NCI-H748 (cell line): ENCODE results near the gene CUEDC2.

Source experiments
- DNase-seq: peaks from one replicate; lab custom pipeline; 2025; ENCODE audit not compliant: unreplicated experiment; lab: John Stamatoyannopoulos, UW

Gene CUEDC2

GRCh38 chr10:102399217-102400021 is 33.0 kb downstream of the CUEDC2 start:
- DNase-seq, result peak; percentile 83

- DNase-seq, result no peak
Observed at GRCh38 chr10:102398172-102399020, 34.0 kb downstream of the CUEDC2 start.

GRCh38 chr10:102397222-102398171 is 34.9 kb downstream of the CUEDC2 start:
- DNase-seq, result no peak

GRCh38 chr10:102396730-102397151 is 35.6 kb downstream of the CUEDC2 start:
- DNase-seq, result no peak

GRCh38 chr10:102396317-102396650 is 36.1 kb downstream of the CUEDC2 start:
- peak; percentile 1 for DNase-seq

GRCh38 chr10:102395400-102396316 is 36.7 kb downstream of the CUEDC2 start, which contains the start of gene NFKB2:
Gene NFKB2 (plus strand): TSS chr10:102395705. CDS start chr10:102395960, 255 bp downstream.
- peak; percentile 65 for DNase-seq

GRCh38 chr10:102394801-102395399 is 37.5 kb downstream of the CUEDC2 start:
- DNase-seq, result peak; percentile 48

- DNase-seq, result peak; percentile 77
Observed at GRCh38 chr10:102394079-102394800, 38.1 kb downstream of the CUEDC2 start.

GRCh38 chr10:102393411-102394078 is 38.8 kb downstream of the CUEDC2 start:
- no peak for DNase-seq

GRCh38 chr10:102392306-102392705 is 40.1 kb downstream of the CUEDC2 start:
- no peak for DNase-seq

- DNase-seq, result no peak
Observed at GRCh38 chr10:102389894-102390293, 42.5 kb downstream of the CUEDC2 start.

GRCh38 chr10:102384606-102385429 is 47.6 kb downstream of the CUEDC2 start:
- DNase-seq, result no peak

GRCh38 chr10:102384053-102384452 is 48.3 kb downstream of the CUEDC2 start:
- DNase-seq, result peak; percentile 18

GRCh38 chr10:102382871-102383270 is 49.5 kb downstream of the CUEDC2 start:
- no peak for DNase-seq

GRCh38 chr10:102381983-102382382 is 50.4 kb downstream of the CUEDC2 start:
- DNase-seq, result no peak

- DNase-seq, result no peak
Observed at GRCh38 chr10:102379383-102379782, 53.0 kb downstream of the CUEDC2 start.

GRCh38 chr10:102376901-102377300 is 55.5 kb downstream of the CUEDC2 start:
- no peak for DNase-seq
